Uterus (tissue), 2 donors: Measurements from ENCODE around the gene REL.
"Not testable (repeated sequence)": the region's sequence is repeated elsewhere in the genome, so short reads cannot be mapped to it uniquely, and the experiment has no call there.

Experiments used
- CTCF ChIP-seq, 4 experiments: fragments of 200-600 bp in 2 of 4; fragments of 450-650 bp in 2 of 4; sonication (generic) in 2 of 4; IDR thresholded peaks; one replicate each; pipeline ENCODE4 v1.5.1; 2016 to 2019; ENCODE audit warnings: antibody characterized with exemption in 4 of 4, mild to moderate bottlenecking in 2 of 4, moderate library complexity in 1 of 4
- POLR2A ChIP-seq, 2 donors: fragments of 450-650 bp; IDR thresholded peaks; one replicate each; pipeline ENCODE4 v1.6.1; 2016; ENCODE audit warnings: antibody characterized with exemption in 2 of 2, mild to moderate bottlenecking in 1 of 2, moderate library complexity in 1 of 2

- not testable (repeated sequence) for TF ChIP-seq CTCF, POLR2A (IDR thresholded peaks at IDR 0.05)
Observed at GRCh38 chr2:60932061-60932460, 50.7 kb downstream of the REL start.
